HG03457 (cell line): Measurements from ENCODE around the gene A1BG.
A peak's percentile ranks its signal among the peaks of the same experiment; 100 is the strongest.
"Not testable (repeated sequence)": the region's sequence is repeated elsewhere in the genome, so short reads cannot be mapped to it uniquely, and the experiment has no call there.

Experiments
- ATAC-seq: cut with Tn5 transposase; IDR thresholded peaks from one replicate; pipeline ENCODE4 v1.9.1; 2021; ENCODE audit warnings: moderate number of reproducible peaks; ENCODE audit not compliant: unreplicated experiment

A1BG gene

DNA sequence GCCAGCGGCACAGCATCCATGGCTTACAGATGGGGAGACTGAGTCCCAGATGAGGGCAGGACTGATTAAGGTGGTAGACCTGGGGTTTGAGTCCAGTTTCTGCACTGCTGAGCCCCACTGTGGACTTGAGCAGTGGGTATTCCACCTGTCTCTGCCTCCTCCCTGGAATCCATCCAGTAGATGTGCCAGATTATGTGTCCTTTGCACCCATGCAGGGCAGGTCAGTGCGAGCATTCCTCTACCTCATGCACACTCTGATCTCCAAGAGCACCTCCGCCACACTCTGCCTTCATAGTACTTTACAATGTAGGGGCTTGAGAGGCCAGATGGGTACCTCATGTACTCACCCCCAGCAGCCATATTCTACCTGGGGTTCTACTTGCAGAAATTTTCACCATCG lies 16.5 kb downstream of the A1BG start:
- no peak for ATAC-seq

- no peak for ATAC-seq
Observed at GRCh38 chr19:58336216-58336615, 17.1 kb downstream of the A1BG start.

DNA sequence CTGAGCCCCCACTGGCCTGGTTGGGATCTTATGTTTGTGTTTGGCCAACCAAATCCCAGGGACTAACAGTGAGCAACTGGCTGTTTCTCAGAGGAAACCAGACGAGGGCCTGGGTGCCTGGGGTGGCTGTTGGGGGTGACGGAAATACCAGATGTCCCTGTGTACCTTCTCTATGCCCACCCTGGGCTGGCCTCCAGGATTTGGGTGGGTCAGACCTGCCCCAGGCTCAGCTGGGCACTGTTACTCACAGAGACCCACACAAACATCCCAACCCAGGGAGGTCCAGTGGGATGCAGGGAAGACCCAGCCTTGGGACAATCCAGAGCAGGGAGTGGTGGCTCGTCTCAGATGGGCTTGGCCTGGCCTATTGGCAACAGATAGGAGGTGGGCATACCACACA lies 17.7 kb downstream of the A1BG start:
- ATAC-seq, result no peak

GRCh38 chr19:58334691-58335249 lies 18.5 kb downstream of the A1BG start:
- ATAC-seq, result no peak

DNA sequence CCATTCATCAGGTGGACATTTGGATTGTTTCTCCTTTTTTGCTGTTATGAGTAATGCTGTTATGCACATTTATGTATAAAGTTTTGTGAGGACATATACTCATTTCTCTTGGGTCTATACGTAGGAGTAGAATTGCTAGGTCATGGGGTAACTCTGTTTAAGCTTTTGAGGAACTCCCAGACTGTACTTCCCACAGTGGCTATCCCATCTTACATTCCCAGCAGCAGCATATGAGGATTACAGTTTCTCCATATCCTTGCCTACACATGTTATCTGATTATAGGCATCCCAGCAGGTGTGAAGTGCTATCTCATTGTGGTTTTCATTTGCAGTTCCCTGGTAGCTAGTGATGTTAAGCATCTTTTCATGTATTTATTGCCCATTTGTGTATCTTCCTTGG lies 20.6 kb downstream of the A1BG start:
- no peak for ATAC-seq

- ATAC-seq, result no peak
Observed at GRCh38 chr19:58330458-58330857, 22.8 kb downstream of the A1BG start.

DNA sequence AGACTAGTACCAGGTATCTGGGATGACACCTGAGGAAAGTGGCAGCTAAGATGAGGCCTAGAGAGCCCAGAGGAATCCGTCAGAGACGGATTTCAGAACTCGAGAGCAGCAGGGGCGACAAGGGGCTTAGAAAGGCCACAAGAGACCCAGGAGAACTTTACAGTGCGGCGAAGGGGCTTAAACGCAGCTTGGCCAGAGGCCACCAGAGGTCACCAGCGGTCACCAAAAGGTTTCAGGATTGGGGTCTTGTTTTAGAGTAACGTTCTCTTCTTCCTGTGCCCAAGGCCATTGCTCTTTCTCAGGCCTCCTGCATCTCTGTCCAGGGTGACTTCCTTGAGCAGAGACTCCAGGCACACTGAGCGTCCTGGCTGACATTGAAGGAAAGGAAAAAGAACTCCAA lies 24.3 kb downstream of the A1BG start:
- no peak for ATAC-seq

- peak; percentile 80 for ATAC-seq
Observed at GRCh38 chr19:58326914-58327726, 26.2 kb downstream of the A1BG start, which contains the start of gene ZSCAN22. ZSCAN22 (plus strand) TSS chr19:58326994; CDS start chr19:58334803, 7,809 bp downstream.

GRCh38 chr19:58326501-58326913 lies 26.8 kb downstream of the A1BG start:
- no peak for ATAC-seq

GRCh38 chr19:58325311-58326022 lies 27.8 kb downstream of the A1BG start:
- ATAC-seq, result no peak

- no peak for ATAC-seq
Observed at GRCh38 chr19:58319241-58319640, 34.1 kb downstream of the A1BG start.

DNA sequence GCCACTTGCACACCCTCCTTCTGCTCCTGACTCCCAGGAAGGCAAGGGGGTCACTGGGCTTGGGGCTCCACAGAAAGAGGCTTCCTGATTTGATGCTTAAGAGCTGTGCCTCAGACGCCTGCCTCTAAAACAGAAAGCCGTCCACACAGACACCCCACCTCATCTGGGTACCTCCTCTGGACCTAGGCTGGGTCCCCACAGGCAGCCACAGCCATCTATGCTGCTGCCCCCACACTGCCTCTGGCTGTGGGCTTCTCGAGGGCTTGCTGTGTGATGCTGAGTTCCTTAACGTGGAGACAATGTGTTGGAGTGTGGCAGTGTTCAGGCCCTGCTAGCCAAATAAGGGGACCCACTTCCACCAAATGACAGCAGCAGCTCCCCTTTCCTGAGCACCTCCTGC lies 35.0 kb downstream of the A1BG start:
- ATAC-seq, result no peak

GRCh38 chr19:58317476-58318072 lies 35.7 kb downstream of the A1BG start:
- no peak for ATAC-seq

DNA sequence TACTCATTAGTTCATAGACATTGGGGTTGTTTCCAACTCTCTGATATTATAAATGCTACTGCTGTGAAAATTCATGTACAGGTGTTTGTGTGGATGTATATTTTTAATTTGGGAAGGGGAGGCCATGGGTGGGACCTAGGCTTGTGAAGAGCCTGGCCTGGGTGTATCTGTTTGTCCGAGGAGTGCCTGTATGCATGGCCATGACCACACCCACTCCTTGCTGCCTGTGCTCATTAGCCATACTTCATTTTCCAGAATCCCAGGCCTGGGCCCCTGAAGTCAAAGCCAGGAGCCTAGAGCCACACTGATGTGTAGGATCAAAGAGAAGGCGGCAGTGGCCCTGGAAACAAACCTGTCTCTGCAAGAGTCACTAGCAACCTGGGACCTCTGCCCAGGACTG lies 37.7 kb downstream of the A1BG start:
- ATAC-seq, result no peak

- no peak for ATAC-seq
Observed at GRCh38 chr19:58311345-58311865, 41.9 kb downstream of the A1BG start.

GRCh38 chr19:58310685-58311084 lies 42.6 kb downstream of the A1BG start:
- not testable (repeated sequence) for ATAC-seq

DNA sequence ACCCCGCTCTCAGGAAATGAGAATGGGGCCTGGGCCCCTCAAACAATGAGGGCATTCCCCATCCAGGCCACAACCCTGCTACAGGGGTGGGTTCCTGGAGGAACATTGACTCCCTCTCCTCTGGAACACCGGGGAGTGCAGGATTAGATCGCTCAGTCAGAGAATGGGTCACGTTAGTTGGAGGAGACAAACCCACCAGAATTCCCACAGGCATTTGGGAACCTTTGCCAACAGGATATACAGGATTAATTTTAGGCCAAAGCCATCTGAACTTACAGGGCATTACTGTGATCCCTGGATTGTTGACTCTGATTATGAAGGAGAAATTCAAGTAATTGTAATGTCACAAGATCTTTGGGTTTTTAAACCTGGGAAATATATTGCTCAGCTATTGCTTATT lies 45.6 kb downstream of the A1BG start:
- no peak for ATAC-seq

- no peak for ATAC-seq
Observed at GRCh38 chr19:58305932-58306323, 47.4 kb downstream of the A1BG start.

DNA sequence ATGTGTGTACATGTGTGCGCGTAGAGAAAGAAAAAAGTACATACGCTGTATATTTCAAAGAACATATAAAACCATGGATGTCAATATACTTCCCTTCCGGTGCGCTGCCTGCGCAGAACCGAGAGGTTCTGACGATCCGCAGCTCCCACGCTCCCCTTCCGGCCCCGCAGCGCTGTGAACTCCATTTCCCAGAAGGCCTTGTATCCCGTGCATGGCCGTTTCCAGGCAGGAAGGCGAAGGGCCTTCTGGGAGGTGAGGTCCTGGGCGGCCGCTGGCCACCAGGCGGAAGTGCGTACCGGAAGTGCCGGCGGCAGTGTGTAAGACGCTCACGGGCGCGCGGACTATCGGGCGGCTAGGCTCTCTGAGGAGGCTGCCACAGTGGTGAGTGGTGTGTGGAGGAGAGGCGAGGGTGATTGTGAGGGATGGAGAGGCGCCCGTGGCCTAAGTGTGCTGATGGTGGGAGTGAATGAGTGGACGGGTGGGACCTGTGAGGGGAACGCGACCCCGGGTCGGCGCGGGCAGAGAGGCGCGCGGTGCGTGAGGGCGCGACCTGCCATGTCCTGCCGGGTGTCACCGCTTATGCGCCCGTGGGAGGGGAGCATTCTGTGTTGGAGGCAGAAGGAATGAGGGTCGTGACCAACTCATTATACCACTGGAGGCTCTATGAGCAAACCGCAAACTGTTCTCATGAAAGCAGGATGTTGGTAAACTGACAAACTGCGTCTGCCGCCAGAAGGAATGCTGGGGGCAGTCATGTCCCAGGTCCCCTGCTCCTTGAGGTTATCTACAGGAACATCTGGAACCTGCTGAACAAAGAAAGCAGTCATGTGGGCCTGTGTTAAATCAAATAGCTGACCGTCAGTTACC lies 48.0 kb downstream of the A1BG start, which contains the start of gene ERVK3-1:
ERVK3-1 (plus strand) TSS at position 313 of the 867 bp plus-strand sequence. CDS start 6,792 bp downstream, outside the sequence.
- ATAC-seq, result peak; percentile 94

GRCh38 chr19:58304748-58305064 lies 48.6 kb downstream of the A1BG start:
- no peak for ATAC-seq
